ENCODE measurements around the gene FBXL16. TPM values are rescaled to one million over a fixed set of nuclear protein-coding genes. Genes with fewer than 3 reads are reported as not detected.
"Not testable (repeated sequence)": the region's sequence is repeated elsewhere in the genome, so short reads cannot be mapped to it uniquely, and the experiment has no call there.

FBXL16 gene
- total RNA-seq (2021) (1.1 and 2.7 TPM in 2 replicates), Bru-seq, nascent RNA (not detected), BruChase-seq, experiment 1, labeled RNA remaining after a 2-hour chase (percentile 2 among the genes with signal in this experiment), BruChase-seq, experiment 2, labeled RNA remaining after a 6-hour chase (percentile 17 among the genes with signal in this experiment)
- long read RNA-seq, partial matches to known transcripts = 1 of 3 reads
- long read RNA-seq, other reads (novel, unspliced or antisense) = 1 of 3 reads

DNA sequence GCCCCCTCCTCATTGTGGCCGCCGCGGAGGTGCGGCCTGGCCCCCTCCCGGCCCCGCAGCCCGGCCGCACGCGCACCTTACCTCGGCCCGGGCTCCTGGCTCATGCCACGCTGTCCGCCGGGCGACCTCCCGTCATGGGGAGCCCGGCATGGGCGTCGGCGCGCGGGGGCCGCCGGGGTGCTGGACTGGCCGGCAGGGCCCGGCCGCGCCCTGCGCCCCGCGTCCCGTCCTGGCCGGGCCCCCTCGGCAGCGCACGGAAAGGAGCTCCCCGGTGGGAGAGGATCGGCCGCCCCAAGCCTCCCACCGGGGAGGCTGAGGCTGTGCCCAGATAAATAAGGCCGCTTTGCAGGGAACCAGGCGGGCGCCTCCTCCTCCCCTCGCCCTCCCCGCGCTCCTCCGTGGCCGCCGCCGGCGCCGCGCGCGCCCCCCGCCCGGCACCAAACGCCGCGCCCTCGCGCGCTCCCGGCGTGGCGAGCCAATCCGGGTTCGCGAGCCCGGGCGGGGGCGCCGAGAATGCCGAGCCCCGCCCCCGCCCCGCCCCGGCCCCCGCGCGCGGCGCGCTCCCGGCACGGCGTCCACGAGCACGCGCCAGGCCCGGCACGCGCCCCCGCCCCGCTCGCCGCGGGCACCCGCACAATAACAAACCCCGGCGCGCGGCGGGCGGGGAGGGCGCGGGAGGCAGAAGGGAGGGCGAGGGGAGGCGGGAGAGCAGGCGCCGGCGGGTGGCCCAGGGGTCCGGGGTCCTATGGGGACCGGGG is at the start of gene FBXL16:
FBXL16 (minus strand) TSS at position 371 of the 758 bp plus-strand sequence. CDS start 8,396 bp downstream, outside the sequence.
- no peak for TF ChIP-seq EZH2 (IDR thresholded peaks at IDR 0.05; ENCODE audit: borderline replicate concordance, low read depth, low read length, poor library complexity, severe bottlenecking)
- TF ChIP-seq CTCF (conservative IDR thresholded peaks at IDR 0.05; ENCODE audit: low read depth, low read length) = no peak
- ChIA-PET CTCF (no interaction called here), POLR2A (ENCODE audit: low non-redundant PET) (no interaction called here)
- Histone ChIP-seq H3K36me3 (ENCODE audit: insufficient read depth, low read length, poor library complexity, severe bottlenecking) (no peaks in the 10 kb centered on the region), H3K27ac (ENCODE audit: low read depth, low read length, poor library complexity, severe bottlenecking) (no peak within 1 kb of the TSS), H3K4me3 (ENCODE audit: low read depth, low read length, poor library complexity, severe bottlenecking) (peak within 1 kb of the TSS; percentile 36), H3K9me3 (ENCODE audit: low read depth, low read length, poor library complexity, severe bottlenecking) (no peaks in the 10 kb centered on the region), H3K27me3 (replicated peaks; ENCODE audit: insufficient read depth, low read depth, low read length, poor library complexity) (peaks cover 66% of the 10 kb centered on the region), H3K4me1 (ENCODE audit: insufficient read depth, low read length, poor library complexity, severe bottlenecking) (no peaks in the 10 kb centered on the region)
- peak; percentile 73 for DNase-seq (ENCODE audit: low spot score)
- no TSS peak for BruUV-seq (replicated peaks)
- intact Hi-C loops (cut with micrococcal nuclease; ENCODE audit: unreplicated experiment) = no loop called here

DNA sequence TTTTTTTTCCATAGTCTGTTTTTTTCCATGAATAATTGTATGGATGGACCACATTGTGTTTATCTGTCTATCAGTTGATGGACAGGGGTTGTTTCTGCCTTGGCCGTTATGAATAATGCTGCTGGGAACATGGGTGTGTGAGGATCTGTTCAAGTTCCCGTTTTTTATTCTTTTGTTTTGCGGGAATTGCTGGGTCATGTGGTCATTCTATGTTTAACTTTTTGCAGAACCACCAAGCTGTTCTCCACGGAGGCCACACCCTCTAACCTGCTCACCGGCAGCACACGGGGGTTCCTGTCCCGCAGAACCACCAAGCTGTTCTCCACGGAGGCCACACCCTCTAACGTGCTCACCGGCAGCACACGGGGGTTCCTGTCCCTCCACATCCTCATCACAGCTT is 49.1 kb upstream of the FBXL16 start:
- Histone ChIP-seq H3K27me3 (replicated peaks; ENCODE audit: insufficient read depth, low read depth, low read length, poor library complexity) (no peaks in the 10 kb centered on the region), H3K27ac (ENCODE audit: low read depth, low read length, poor library complexity, severe bottlenecking) (no peak overlapping the region), H3K4me3 (ENCODE audit: low read depth, low read length, poor library complexity, severe bottlenecking) (no peak overlapping the region), H3K9me3 (ENCODE audit: low read depth, low read length, poor library complexity, severe bottlenecking) (no peaks in the 10 kb centered on the region), H3K36me3 (ENCODE audit: insufficient read depth, low read length, poor library complexity, severe bottlenecking) (no peaks in the 10 kb centered on the region), H3K4me1 (ENCODE audit: insufficient read depth, low read length, poor library complexity, severe bottlenecking) (no peaks in the 10 kb centered on the region)
- POLR2A ChIA-PET (ENCODE audit: low non-redundant PET) = no interaction called here
- intact Hi-C loops (cut with micrococcal nuclease; ENCODE audit: unreplicated experiment) = no loop called here
- BruUV-seq (replicated peaks) = no TSS peak
- TF ChIP-seq CTCF (conservative IDR thresholded peaks at IDR 0.05; ENCODE audit: low read depth, low read length) (no peak), EZH2 (IDR thresholded peaks at IDR 0.05; ENCODE audit: borderline replicate concordance, low read depth, low read length, poor library complexity, severe bottlenecking) (no peak)
- CTCF ChIA-PET = no interaction called here
- DNase-seq (ENCODE audit: low spot score) = no peak

DNA sequence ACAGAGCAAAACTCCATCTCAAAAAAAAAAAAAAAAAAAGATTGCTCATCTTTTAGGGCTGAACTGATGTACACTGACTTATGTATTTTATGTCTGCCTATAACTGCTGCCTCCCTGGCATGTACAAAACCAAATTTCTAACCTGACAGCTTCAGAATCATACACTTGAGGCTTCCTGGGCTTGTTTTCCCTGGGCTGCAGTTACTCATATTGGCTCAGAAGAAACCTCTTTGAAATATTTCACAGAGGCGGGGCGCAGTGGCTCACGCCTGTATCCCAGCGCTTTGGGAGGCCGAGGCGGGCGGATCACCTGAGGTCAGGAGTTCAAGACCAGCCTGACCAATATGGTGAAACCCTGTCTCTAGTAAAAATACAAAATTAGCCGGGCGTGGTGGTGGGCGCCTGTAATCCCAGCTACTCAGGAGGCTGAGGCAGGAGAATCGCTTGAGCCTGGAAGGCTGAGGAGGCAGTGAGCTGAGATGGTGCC is 48.6 kb upstream of the FBXL16 start:
- BruUV-seq (replicated peaks); H3K4me3 ChIP-seq (ENCODE audit: low read depth, low read length, poor library complexity, severe bottlenecking); H3K9me3 ChIP-seq (ENCODE audit: low read depth, low read length, poor library complexity, severe bottlenecking); H3K4me1 ChIP-seq (ENCODE audit: insufficient read depth, low read length, poor library complexity, severe bottlenecking); H3K36me3 ChIP-seq (ENCODE audit: insufficient read depth, low read length, poor library complexity, severe bottlenecking); POLR2A ChIA-PET (ENCODE audit: low non-redundant PET); DNase-seq (ENCODE audit: low spot score); intact Hi-C loops (cut with micrococcal nuclease; ENCODE audit: unreplicated experiment); CTCF ChIA-PET; H3K27me3 ChIP-seq (replicated peaks; ENCODE audit: insufficient read depth, low read depth, low read length, poor library complexity); H3K27ac ChIP-seq (ENCODE audit: low read depth, low read length, poor library complexity, severe bottlenecking): not testable (repeated sequence)

Data from A673 (cell line).